Omental fat pad (tissue), 4 donors: ENCODE data around the gene GGA2. TPM values are rescaled to one million over a fixed set of nuclear protein-coding genes. Genes with fewer than 3 reads are reported as not detected.
"Not testable (repeated sequence)": the region's sequence is repeated elsewhere in the genome, so short reads cannot be mapped to it uniquely, and the experiment has no call there.

Experiments
- ATAC-seq: fragments of 150-250 bp; one replicate; pipeline ENCODE4 v1.9.1; 2016; ENCODE audit warnings: mild to moderate bottlenecking, moderate library complexity; ENCODE audit not compliant: low FRiP score
- DNase-seq: peaks from one replicate; pipeline ENCODE4 v3.0.0-alpha.2; 2019; ENCODE audit warnings: low spot score
- CTCF ChIP-seq, 3 donors: fragments of 450-650 bp; IDR thresholded peaks; one replicate each; pipeline ENCODE4 v1.5.1; 2016 to 2017; ENCODE audit warnings: antibody characterized with exemption in 3 of 3, mild to moderate bottlenecking in 3 of 3, moderate library complexity in 2 of 3
- total RNA-seq, 4 donors: library from RNA; depleted of rRNA; stranded (reverse); fragments of >200 nt; gene quantifications; one replicate each; pipeline ENCODE4 v1.1.0, GENCODE V29; 2016

The GGA2 gene
- total RNA-seq, 4 donors from 2014 or later = 35.5 to 59.3 (median 40.8) TPM

- no peak for TF ChIP-seq CTCF (IDR thresholded peaks at IDR 0.05)
- DNase-seq (no peak), ATAC-seq (no peak)
Observed at GRCh38 chr16:23453338-23454052, 56.8 kb downstream of the GGA2 start.

- no peak for TF ChIP-seq CTCF (IDR thresholded peaks at IDR 0.05)
- peak; percentile 79 for DNase-seq
- ATAC-seq = peak; percentile 93
Observed at GRCh38 chr16:23452572-23453337, 57.5 kb downstream of the GGA2 start, which contains the start of gene COG7. Gene COG7, minus strand, starts transcription at chr16:23453189. Its CDS starts 195 bp downstream, at chr16:23452994.

GRCh38 chr16:23452221-23452571 lies 58.1 kb downstream of the GGA2 start:
- DNase-seq (no peak), ATAC-seq (peak; percentile 6)
- TF ChIP-seq CTCF (IDR thresholded peaks at IDR 0.05) = no peak

GRCh38 chr16:23448392-23448791 lies 61.9 kb downstream of the GGA2 start:
- no peak for TF ChIP-seq CTCF (IDR thresholded peaks at IDR 0.05)
- DNase-seq (no peak), ATAC-seq (no peak)

GRCh38 chr16:23437542-23437941 lies 72.8 kb downstream of the GGA2 start:
- not testable (repeated sequence) for ATAC-seq, DNase-seq

- no peak for TF ChIP-seq CTCF (IDR thresholded peaks at IDR 0.05)
- ATAC-seq (no peak), DNase-seq (no peak)
Observed at GRCh38 chr16:23436951-23437350, 73.3 kb downstream of the GGA2 start.

- DNase-seq (peak; percentile 45), ATAC-seq (peak; percentile 38)
- TF ChIP-seq CTCF (IDR thresholded peaks at IDR 0.05) = no peak
Observed at GRCh38 chr16:23435500-23435899, 74.8 kb downstream of the GGA2 start.
